HepG2 (cell line): ENCODE measurements around the gene CSDE1. TPM values are rescaled to one million over a fixed set of nuclear protein-coding genes. Genes with fewer than 3 reads are reported as not detected.

Source experiments
- CHD2 ChIP-seq: IDR thresholded peaks from 2 replicates; pipeline ENCODE4 v1.6.1; 2011; ENCODE audit warnings: low read depth, low read length, improper control_type of control experiment
- FOXC1 ChIP-seq: sonication (generic); formaldehyde crosslinking; IDR thresholded peaks from 2 replicates; pipeline ENCODE4 v1.8.0; 2022; ENCODE audit warnings: mild to moderate bottlenecking, missing genetic modification reagents, borderline replicate concordance
- MYNN ChIP-seq: sonication (generic); formaldehyde crosslinking; IDR thresholded peaks from 2 replicates; pipeline ENCODE4 v1.4.0; 2020; ENCODE audit warnings: mild to moderate bottlenecking, low read depth, missing genetic modification reagents
- NFYC ChIP-seq: IDR thresholded peaks from 2 replicates; pipeline ENCODE4 v1.6.1; 2016; ENCODE audit warnings: missing genetic modification reagents, missing compliant biosample characterization
- TCF7L2 ChIP-seq: IDR thresholded peaks from 2 replicates; pipeline ENCODE4 v1.6.1; 2011; ENCODE audit warnings: mild to moderate bottlenecking, low read depth, low read length, moderate library complexity
- ZNF124 ChIP-seq: sonication (generic); formaldehyde crosslinking; IDR thresholded peaks from 2 replicates; pipeline ENCODE4 v1.4.0; 2020; ENCODE audit warnings: missing genetic modification reagents
- ZNF430 ChIP-seq: sonication (generic); formaldehyde crosslinking; IDR thresholded peaks from 2 replicates; pipeline ENCODE4 v1.9.0; 2021; ENCODE audit warnings: mild to moderate bottlenecking, missing genetic modification reagents
- ZNF446 ChIP-seq: sonication (generic); formaldehyde crosslinking; IDR thresholded peaks from 2 replicates; pipeline ENCODE4 v1.5.0; 2020; ENCODE audit warnings: mild to moderate bottlenecking, missing genetic modification reagents
- ZNF570 ChIP-seq: sonication (generic); formaldehyde crosslinking; IDR thresholded peaks from 2 replicates; pipeline ENCODE4 v1.4.0; 2020; ENCODE audit warnings: mild to moderate bottlenecking, missing genetic modification reagents, borderline replicate concordance
- ZNF7 ChIP-seq: IDR thresholded peaks from 2 replicates; pipeline ENCODE4 v1.6.1; 2016; ENCODE audit warnings: missing biosample characterization, missing genetic modification reagents
- polyA plus RNA-seq, 8 experiments: library from polyadenylated mRNA; depleted of rRNA in 3 of 8; stranded (reverse) in 7 of 8; unstranded in 1 of 8; fragments of >200 nt; fragmentation: Illumina TruSeq in 4 of 8; extraction: Trizol in 4 of 8; gene quantifications; 2 replicates each; pipeline versions ENCODE4 v1.2.1 to v1.2.3, GENCODE V29; 2011 to 2016; ENCODE audit warnings: low read depth in 4 of 8, missing spikeins in 1 of 8, mixed read lengths in 1 of 8; ENCODE audit not compliant: insufficient read depth in 1 of 8
- total RNA-seq, 5 experiments: library from RNA; depleted of rRNA; stranded (reverse); fragments of >200 nt; fragmentation: Illumina TruSeq; extraction: Trizol; gene quantifications; 2 replicates each; pipeline ENCODE4 v1.2.3, GENCODE V29; 2016; ENCODE audit warnings: low read depth in 1 of 5
- TF ChIP-seq, protein P1 (sequence below): sonication (generic); formaldehyde crosslinking; IDR thresholded peaks from 2 replicates; pipeline ENCODE4 v1.4.0; 2020; ENCODE audit warnings: mild to moderate bottlenecking, missing genetic modification reagents, borderline replicate concordance
- TF ChIP-seq, protein P2 (sequence below): sonication (generic); formaldehyde crosslinking; conservative IDR thresholded peaks from 2 replicates; pipeline ENCODE4 v1.4.0; 2020; ENCODE audit warnings: mild to moderate bottlenecking, missing genetic modification reagents, moderate library complexity
- TF ChIP-seq, protein P3 (sequence below): sonication (generic); formaldehyde crosslinking; IDR thresholded peaks from 2 replicates; pipeline ENCODE4 v1.8.0; 2022; ENCODE audit warnings: mild to moderate bottlenecking, missing genetic modification reagents, moderate library complexity
- TF ChIP-seq, protein P4 (sequence below): sonication (generic); formaldehyde crosslinking; IDR thresholded peaks from 2 replicates; pipeline ENCODE4 v1.9.0; 2022; ENCODE audit warnings: missing genetic modification reagents, mild to moderate bottlenecking, borderline replicate concordance

Gene CSDE1
- total and polyA plus RNA-seq, 2 of the 13 experiments (the other 11 are each of a cell fraction or from before 2014, with no cell fraction given), result 150 to 313 TPM

DNA sequence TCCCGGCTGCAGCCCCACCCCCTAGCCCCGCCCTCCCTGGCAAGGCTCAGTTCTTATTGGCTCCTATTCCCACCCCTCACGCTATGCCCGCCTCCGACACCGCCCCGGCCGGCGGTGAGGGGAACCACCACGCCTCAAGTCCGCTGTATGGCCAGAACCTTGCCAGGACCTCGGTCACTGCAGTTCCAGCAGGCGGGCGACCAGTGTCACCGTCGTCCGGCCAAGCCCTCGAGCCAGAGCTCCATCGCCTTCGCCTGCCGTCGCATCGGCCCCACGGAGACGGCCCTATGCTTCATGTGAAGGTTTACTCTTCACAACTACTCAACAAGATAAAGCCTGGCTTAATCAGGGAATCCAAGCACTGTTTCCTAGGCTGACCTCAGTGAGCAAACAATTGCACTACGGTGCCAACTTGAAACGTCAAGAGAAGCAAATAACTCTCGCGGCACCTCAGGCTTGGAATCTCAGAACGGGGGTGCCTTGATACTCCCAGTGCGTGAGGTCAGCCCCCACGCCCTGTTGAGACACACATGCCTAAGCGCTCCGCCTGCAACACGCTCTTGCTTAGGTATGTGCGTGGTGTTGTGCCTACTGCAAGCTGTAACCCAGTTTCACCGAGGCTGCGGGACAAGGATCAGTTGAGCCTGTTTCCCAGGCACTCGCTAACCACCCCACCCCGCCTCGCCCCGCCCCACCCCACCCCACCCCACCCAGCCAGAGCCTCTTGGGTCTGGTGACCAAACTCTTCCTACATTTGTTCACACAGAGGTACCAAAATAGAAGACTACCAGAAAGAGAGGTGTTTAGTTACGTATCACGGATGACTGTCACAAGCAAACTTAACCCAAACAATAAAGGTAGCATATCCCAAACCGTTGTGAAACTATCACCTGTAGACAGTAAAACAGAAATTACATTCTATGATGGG, 87.4 kb downstream of the CSDE1 start (continued):
- TF ChIP-seq, protein P1, sequence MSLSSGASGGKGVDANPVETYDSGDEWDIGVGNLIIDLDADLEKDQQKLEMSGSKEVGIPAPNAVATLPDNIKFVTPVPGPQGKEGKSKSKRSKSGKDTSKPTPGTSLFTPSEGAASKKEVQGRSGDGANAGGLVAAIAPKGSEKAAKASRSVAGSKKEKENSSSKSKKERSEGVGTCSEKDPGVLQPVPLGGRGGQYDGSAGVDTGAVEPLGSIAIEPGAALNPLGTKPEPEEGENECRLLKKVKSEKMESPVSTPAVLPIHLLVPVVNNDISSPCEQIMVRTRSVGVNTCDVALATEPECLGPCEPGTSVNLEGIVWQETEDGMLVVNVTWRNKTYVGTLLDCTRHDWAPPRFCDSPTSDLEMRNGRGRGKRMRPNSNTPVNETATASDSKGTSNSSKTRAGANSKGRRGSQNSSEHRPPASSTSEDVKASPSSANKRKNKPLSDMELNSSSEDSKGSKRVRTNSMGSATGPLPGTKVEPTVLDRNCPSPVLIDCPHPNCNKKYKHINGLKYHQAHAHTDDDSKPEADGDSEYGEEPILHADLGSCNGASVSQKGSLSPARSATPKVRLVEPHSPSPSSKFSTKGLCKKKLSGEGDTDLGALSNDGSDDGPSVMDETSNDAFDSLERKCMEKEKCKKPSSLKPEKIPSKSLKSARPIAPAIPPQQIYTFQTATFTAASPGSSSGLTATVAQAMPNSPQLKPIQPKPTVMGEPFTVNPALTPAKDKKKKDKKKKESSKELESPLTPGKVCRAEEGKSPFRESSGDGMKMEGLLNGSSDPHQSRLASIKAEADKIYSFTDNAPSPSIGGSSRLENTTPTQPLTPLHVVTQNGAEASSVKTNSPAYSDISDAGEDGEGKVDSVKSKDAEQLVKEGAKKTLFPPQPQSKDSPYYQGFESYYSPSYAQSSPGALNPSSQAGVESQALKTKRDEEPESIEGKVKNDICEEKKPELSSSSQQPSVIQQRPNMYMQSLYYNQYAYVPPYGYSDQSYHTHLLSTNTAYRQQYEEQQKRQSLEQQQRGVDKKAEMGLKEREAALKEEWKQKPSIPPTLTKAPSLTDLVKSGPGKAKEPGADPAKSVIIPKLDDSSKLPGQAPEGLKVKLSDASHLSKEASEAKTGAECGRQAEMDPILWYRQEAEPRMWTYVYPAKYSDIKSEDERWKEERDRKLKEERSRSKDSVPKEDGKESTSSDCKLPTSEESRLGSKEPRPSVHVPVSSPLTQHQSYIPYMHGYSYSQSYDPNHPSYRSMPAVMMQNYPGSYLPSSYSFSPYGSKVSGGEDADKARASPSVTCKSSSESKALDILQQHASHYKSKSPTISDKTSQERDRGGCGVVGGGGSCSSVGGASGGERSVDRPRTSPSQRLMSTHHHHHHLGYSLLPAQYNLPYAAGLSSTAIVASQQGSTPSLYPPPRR (CRISPR knock-in tag), result no peak
- TF ChIP-seq ZNF570 (CRISPR knock-in tag) (no peak), ZNF446 (no peak), TCF7L2 (no peak), ZNF430 (CRISPR knock-in tag) (no peak), CHD2 (no peak), FOXC1 (CRISPR knock-in tag) (no peak), ZNF124 (CRISPR knock-in tag) (no peak), ZNF7 (CRISPR knock-in tag) (no peak), NFYC (CRISPR knock-in tag) (peak; percentile 75), MYNN (CRISPR knock-in tag) (no peak)
- TF ChIP-seq, protein P2, sequence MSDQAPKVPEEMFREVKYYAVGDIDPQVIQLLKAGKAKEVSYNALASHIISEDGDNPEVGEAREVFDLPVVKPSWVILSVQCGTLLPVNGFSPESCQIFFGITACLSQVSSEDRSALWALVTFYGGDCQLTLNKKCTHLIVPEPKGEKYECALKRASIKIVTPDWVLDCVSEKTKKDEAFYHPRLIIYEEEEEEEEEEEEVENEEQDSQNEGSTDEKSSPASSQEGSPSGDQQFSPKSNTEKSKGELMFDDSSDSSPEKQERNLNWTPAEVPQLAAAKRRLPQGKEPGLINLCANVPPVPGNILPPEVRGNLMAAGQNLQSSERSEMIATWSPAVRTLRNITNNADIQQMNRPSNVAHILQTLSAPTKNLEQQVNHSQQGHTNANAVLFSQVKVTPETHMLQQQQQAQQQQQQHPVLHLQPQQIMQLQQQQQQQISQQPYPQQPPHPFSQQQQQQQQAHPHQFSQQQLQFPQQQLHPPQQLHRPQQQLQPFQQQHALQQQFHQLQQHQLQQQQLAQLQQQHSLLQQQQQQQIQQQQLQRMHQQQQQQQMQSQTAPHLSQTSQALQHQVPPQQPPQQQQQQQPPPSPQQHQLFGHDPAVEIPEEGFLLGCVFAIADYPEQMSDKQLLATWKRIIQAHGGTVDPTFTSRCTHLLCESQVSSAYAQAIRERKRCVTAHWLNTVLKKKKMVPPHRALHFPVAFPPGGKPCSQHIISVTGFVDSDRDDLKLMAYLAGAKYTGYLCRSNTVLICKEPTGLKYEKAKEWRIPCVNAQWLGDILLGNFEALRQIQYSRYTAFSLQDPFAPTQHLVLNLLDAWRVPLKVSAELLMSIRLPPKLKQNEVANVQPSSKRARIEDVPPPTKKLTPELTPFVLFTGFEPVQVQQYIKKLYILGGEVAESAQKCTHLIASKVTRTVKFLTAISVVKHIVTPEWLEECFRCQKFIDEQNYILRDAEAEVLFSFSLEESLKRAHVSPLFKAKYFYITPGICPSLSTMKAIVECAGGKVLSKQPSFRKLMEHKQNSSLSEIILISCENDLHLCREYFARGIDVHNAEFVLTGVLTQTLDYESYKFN (CRISPR knock-in tag), result no peak
- TF ChIP-seq, protein P3, sequence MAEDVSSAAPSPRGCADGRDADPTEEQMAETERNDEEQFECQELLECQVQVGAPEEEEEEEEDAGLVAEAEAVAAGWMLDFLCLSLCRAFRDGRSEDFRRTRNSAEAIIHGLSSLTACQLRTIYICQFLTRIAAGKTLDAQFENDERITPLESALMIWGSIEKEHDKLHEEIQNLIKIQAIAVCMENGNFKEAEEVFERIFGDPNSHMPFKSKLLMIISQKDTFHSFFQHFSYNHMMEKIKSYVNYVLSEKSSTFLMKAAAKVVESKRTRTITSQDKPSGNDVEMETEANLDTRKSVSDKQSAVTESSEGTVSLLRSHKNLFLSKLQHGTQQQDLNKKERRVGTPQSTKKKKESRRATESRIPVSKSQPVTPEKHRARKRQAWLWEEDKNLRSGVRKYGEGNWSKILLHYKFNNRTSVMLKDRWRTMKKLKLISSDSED, result no peak
- TF ChIP-seq, protein P4, sequence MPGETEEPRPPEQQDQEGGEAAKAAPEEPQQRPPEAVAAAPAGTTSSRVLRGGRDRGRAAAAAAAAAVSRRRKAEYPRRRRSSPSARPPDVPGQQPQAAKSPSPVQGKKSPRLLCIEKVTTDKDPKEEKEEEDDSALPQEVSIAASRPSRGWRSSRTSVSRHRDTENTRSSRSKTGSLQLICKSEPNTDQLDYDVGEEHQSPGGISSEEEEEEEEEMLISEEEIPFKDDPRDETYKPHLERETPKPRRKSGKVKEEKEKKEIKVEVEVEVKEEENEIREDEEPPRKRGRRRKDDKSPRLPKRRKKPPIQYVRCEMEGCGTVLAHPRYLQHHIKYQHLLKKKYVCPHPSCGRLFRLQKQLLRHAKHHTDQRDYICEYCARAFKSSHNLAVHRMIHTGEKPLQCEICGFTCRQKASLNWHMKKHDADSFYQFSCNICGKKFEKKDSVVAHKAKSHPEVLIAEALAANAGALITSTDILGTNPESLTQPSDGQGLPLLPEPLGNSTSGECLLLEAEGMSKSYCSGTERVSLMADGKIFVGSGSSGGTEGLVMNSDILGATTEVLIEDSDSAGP (CRISPR knock-in tag), result 0 out of 2 replicates have a peak, but pooled peaks have one; percentile 22
